ENCODE data around the gene CUZD1. TPM values are rescaled to one million over a fixed set of nuclear protein-coding genes. Genes with fewer than 3 reads are reported as not detected.

Gene CUZD1
- total and polyA plus RNA-seq, 9 of the 15 experiments (the other 6 are each of a cell fraction or from before 2014, with no cell fraction given) = 0.51 to 1.7 (median 1.1) TPM

GRCh38 chr10:122879339-122880273, 33.9 kb upstream of the CUZD1 start, which contains the start of gene FAM24B (continued):
- TF ChIP-seq DLX4 (CRISPR knock-in tag; IDR thresholded peaks at IDR 0.05) (no peak), CBX5 (IDR thresholded peaks at IDR 0.05; ENCODE audit: borderline replicate concordance, low read depth) (no peak), IRF9 (tag; IDR thresholded peaks at IDR 0.05) (no peak), E2F4 (CRISPR knock-in tag; IDR thresholded peaks at IDR 0.05; ENCODE audit: low read depth) (0 out of 2 replicates have a peak, but pooled peaks have one; percentile 59), ZBTB11 (CRISPR knock-in tag; IDR thresholded peaks at IDR 0.05) (peak in 1 of 3 experiments; percentile 62; a peak in 1 of 6 replicates), TEAD1 (CRISPR knock-in tag; IDR thresholded peaks at IDR 0.05) (peak in 1 of 2 experiments; percentile 14; a peak in 1 of 4 replicates), MIER1 (IDR thresholded peaks at IDR 0.05; ENCODE audit: low read depth) (no peak), ZNF436 (CRISPR knock-in tag; IDR thresholded peaks at IDR 0.05) (no peak), PHF8 (IDR thresholded peaks at IDR 0.05; ENCODE audit: borderline replicate concordance, low read length) (peak; percentile 76; the same call in 1 of the 2 replicates), HNRNPH1 (optimal IDR thresholded peaks at IDR 0.05; ENCODE audit: low read depth, low read length) (no peak), ZKSCAN8 (CRISPR knock-in tag; IDR thresholded peaks at IDR 0.05) (no peak), IFI16 (CRISPR knock-in tag; IDR thresholded peaks at IDR 0.05) (no peak), CREM (IDR thresholded peaks at IDR 0.05; ENCODE audit: low read depth) (peak; percentile 45; the same call in 1 of the 2 replicates), FIP1L1 (IDR thresholded peaks at IDR 0.05; ENCODE audit: low read depth, low read length, poor library complexity, severe bottlenecking) (no peak), POLR2B (IDR thresholded peaks at IDR 0.05; ENCODE audit: low read depth, partially characterized antibody) (peak; percentile 94), SAFB2 (IDR thresholded peaks at IDR 0.05; ENCODE audit: borderline replicate concordance, low read depth, low read length, severe bottlenecking) (no peak)
